MM.1S (cell line): Measurements from ENCODE around the gene S100P.

ENCODE experiments used
- CTCF ChIP-seq: fragments of 300-600 bp; sonication (generic); IDR thresholded peaks from 2 replicates; pipeline ENCODE4 v1.5.1; 2016; ENCODE audit warnings: antibody characterized with exemption, low read length, mixed read lengths
- EZH2 ChIP-seq: fragments of 300-600 bp; sonication (generic); optimal IDR thresholded peaks from 2 replicates; pipeline ENCODE3; 2017; ENCODE audit warnings: low read depth, mild to moderate bottlenecking, antibody characterized with exemption, low read length, mixed read lengths
- EZH2phosphoT487 ChIP-seq: fragments of 300-600 bp; sonication (generic); IDR thresholded peaks from 2 replicates; pipeline ENCODE4 v1.6.1; 2018; ENCODE audit warnings: antibody characterized with exemption, low read length

- TF ChIP-seq CTCF (no peak), EZH2 (no peak), EZH2phosphoT487 (no peak)
Measured at GRCh38 chr4:6665320-6665654, 28.4 kb upstream of the S100P start.
